ENCODE results near the gene GALNT12. TPM values are rescaled to one million over a fixed set of nuclear protein-coding genes. Genes with fewer than 3 reads are reported as not detected.

The GALNT12 gene
- total RNA-seq, 1 donor: 10.1 TPM

GRCh38 chr9:98884849-98885248 is 77.4 kb downstream of the GALNT12 start:
- Histone ChIP-seq H3K79me2 (ENCODE audit: insufficient read depth, low read length) (no peaks in the 10 kb centered on the region), H3K36me3 (ENCODE audit: insufficient read depth, low read length) (no peaks in the 10 kb centered on the region), H2AFZ (ENCODE audit: low read length) (no peak overlapping the region), H3K4me1 (ENCODE audit: insufficient read depth, low read length) (peaks cover 29% of the 10 kb centered on the region), H3K27me3 (ENCODE audit: insufficient read depth, low read length) (no peaks in the 10 kb centered on the region), H3K4me3 (ENCODE audit: insufficient read depth, low read length) (no peak overlapping the region), H3K4me2 (ENCODE audit: insufficient read depth, low read length) (no peak overlapping the region), H3K27ac (ENCODE audit: low read depth, low read length) (no peak overlapping the region), H4K20me1 (ENCODE audit: insufficient read depth, low read length) (no peaks in the 10 kb centered on the region), H3K9me3 (ENCODE audit: low read depth, low read length) (no peaks in the 10 kb centered on the region)
- no peak for TF ChIP-seq CTCF (IDR thresholded peaks at IDR 0.05; ENCODE audit: extremely low read depth, low read depth, low read length)
- DNase-seq (ENCODE audit: insufficient read length, low spot score, missing footprints): no peak

GRCh38 chr9:98885575-98886295 is 78.3 kb downstream of the GALNT12 start:
- no peaks in the 10 kb centered on the region for H4K20me1 ChIP-seq (ENCODE audit: insufficient read depth, low read length)
- H3K4me1 ChIP-seq (ENCODE audit: insufficient read depth, low read length): peaks cover 29% of the 10 kb centered on the region
- H3K4me2 ChIP-seq (ENCODE audit: insufficient read depth, low read length): no peak overlapping the region
- no peak overlapping the region for H2AFZ ChIP-seq (ENCODE audit: low read length)
- H3K36me3 ChIP-seq (ENCODE audit: insufficient read depth, low read length): no peaks in the 10 kb centered on the region
- no peaks in the 10 kb centered on the region for H3K79me2 ChIP-seq (ENCODE audit: insufficient read depth, low read length)
- DNase-seq (ENCODE audit: insufficient read length, low spot score, missing footprints): no peak
- no peak overlapping the region for H3K4me3 ChIP-seq (ENCODE audit: insufficient read depth, low read length)
- TF ChIP-seq CTCF (IDR thresholded peaks at IDR 0.05; ENCODE audit: extremely low read depth, low read depth, low read length): no peak
- no peaks in the 10 kb centered on the region for H3K27me3 ChIP-seq (ENCODE audit: insufficient read depth, low read length)
- no peak overlapping the region for H3K27ac ChIP-seq (ENCODE audit: low read depth, low read length)
- no peaks in the 10 kb centered on the region for H3K9me3 ChIP-seq (ENCODE audit: low read depth, low read length)

- H3K36me3 ChIP-seq (ENCODE audit: insufficient read depth, low read length): no peaks in the 10 kb centered on the region
- no peak for TF ChIP-seq CTCF (IDR thresholded peaks at IDR 0.05; ENCODE audit: extremely low read depth, low read depth, low read length)
- H3K4me3 ChIP-seq (ENCODE audit: insufficient read depth, low read length): no peak overlapping the region
- no peaks in the 10 kb centered on the region for H3K9me3 ChIP-seq (ENCODE audit: low read depth, low read length)
- H3K27me3 ChIP-seq (ENCODE audit: insufficient read depth, low read length): no peaks in the 10 kb centered on the region
- H4K20me1 ChIP-seq (ENCODE audit: insufficient read depth, low read length): no peaks in the 10 kb centered on the region
- no peak overlapping the region for H2AFZ ChIP-seq (ENCODE audit: low read length)
- H3K4me1 ChIP-seq (ENCODE audit: insufficient read depth, low read length): peaks cover 27% of the 10 kb centered on the region
- no peak for DNase-seq (ENCODE audit: insufficient read length, low spot score, missing footprints)
- no peak overlapping the region for H3K4me2 ChIP-seq (ENCODE audit: insufficient read depth, low read length)
- no peaks in the 10 kb centered on the region for H3K79me2 ChIP-seq (ENCODE audit: insufficient read depth, low read length)
- no peak overlapping the region for H3K27ac ChIP-seq (ENCODE audit: low read depth, low read length)
These were observed 79.3 kb downstream of the GALNT12 start for GRCh38 chr9:98886691-98887229.

GRCh38 chr9:98887918-98888510 is 80.5 kb downstream of the GALNT12 start:
- Histone ChIP-seq H3K4me1 (ENCODE audit: insufficient read depth, low read length) (peaks cover 17% of the 10 kb centered on the region), H3K4me2 (ENCODE audit: insufficient read depth, low read length) (no peak overlapping the region), H3K79me2 (ENCODE audit: insufficient read depth, low read length) (no peaks in the 10 kb centered on the region), H3K27ac (ENCODE audit: low read depth, low read length) (no peak overlapping the region), H3K36me3 (ENCODE audit: insufficient read depth, low read length) (no peaks in the 10 kb centered on the region), H2AFZ (ENCODE audit: low read length) (no peak overlapping the region), H4K20me1 (ENCODE audit: insufficient read depth, low read length) (no peaks in the 10 kb centered on the region), H3K9me3 (ENCODE audit: low read depth, low read length) (no peaks in the 10 kb centered on the region), H3K4me3 (ENCODE audit: insufficient read depth, low read length) (no peak overlapping the region), H3K27me3 (ENCODE audit: insufficient read depth, low read length) (no peaks in the 10 kb centered on the region)
- no peak for TF ChIP-seq CTCF (IDR thresholded peaks at IDR 0.05; ENCODE audit: extremely low read depth, low read depth, low read length)
- DNase-seq (ENCODE audit: insufficient read length, low spot score, missing footprints): no peak

Measured in osteoblast (primary cell).